Activated CD4-positive, alpha-beta T cell treated with anti-CD3 and anti-CD28 coated beads, Interleukin-2, Interleukin-6, amounts not matched to agents 100 ng/mL and 50 ng/mL, durations not matched to agents 16 hours and 8 hours (primary cell): ENCODE results near the gene APEH.

Experiments
- DNase-seq: peaks from one replicate; pipeline ENCODE4 v3.0.0-alpha.2; 2020

Gene APEH

DNA sequence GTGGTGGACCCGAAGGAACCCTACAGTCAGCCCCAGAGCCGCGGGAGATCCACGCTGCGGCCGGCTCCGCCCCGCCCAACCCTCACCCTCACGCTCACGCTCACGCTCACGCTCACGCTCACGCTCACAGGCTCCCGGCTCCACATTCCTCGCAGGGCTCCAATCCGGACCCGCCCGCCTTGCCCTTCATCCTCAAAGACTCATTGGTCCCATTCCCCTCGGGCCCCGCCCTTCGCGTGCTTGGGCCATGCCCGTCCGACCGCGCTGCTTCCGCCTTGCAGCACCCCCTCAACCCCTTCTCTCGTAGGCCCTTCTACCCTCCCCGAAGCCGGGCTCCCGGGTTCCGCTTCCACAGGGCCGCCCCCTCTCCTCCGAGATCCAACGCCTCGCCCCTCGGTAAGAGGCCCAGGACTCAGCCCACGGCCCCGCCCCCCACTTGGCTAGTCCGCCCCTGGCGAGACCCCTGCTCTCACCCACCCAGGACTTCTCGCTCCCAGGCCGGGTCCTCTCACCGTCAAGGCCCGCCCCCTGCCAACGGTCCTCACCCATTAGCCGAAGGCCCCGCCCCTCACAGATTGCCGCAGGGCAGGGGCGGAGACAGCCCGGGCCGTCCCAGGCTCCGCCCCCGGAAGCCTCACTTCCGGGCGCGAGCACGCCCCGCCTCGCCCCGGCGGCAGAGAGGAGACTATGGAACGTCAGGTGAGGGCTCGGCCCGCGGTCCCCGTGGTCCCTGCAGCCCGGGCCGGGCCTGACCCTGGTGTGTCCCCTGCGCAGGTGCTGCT, at the start of gene APEH:
APEH (plus strand) TSS at position 637 of the 782 bp plus-strand sequence; CDS start at position 688, 51 bp downstream.
- DNase-seq = peak; percentile 100

DNA sequence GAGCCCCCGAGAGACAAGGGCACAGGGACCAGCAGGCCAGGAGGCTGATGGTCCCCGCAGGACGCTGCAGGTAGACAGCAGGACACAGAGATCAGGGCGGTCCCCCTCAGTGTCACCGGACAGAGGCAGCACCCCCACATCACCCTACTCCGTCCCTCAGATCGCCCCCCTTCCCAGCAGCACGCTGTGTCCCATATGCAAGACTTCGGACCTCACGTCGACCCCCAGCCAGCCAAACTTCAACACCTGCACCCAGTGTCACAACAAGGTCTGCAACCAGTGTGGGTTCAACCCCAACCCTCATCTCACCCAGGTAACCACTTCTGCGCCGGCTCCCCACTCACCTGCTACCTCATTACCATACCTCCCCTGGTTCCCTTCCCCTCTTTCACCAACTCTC, 49.1 kb upstream of the APEH start:
- DNase-seq = no peak

DNA sequence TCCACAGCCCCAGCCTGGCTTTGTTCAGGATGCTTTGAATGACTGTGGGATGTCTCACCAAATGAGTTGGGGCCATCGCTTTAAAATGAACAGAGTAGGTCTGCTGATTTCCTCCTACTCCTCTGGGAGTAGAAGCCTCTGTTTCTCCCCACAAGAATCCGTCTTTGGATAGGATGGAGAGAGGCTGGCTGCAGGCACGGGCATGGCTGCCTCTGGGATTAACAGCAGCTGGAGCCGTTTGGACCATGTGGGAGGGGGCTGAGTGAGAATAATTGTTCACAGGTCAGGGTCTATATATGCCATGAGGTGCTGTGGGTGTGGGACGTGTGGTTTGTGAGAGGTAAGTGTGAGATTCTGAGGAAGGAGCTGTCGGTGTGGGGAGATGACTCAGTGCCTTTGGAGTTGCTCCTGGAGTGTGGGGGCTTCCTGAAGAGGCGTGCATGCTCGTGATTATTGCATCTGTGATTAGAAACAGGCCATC, 48.0 kb upstream of the APEH start:
- DNase-seq = peak; percentile 18

DNA sequence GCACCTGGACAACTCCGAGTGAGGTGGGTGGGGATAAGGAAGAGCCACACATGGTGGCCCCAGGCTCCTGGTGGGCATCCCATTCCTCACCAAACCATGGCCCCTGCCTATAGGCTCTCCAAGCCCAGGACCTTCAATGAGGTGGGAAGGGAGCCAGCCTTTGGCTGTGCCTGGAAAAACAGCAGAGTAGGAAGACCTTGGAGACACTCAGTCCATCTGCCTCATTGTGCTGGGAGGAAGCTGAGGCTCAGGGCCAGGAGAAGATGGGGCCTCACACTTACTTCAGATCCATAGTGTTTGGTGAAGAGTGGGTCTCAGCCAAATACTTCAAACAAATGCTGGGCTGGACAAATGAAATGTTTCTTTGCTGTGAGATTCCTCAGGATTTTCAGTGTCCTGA, 47.4 kb upstream of the APEH start:
- no peak for DNase-seq

DNA sequence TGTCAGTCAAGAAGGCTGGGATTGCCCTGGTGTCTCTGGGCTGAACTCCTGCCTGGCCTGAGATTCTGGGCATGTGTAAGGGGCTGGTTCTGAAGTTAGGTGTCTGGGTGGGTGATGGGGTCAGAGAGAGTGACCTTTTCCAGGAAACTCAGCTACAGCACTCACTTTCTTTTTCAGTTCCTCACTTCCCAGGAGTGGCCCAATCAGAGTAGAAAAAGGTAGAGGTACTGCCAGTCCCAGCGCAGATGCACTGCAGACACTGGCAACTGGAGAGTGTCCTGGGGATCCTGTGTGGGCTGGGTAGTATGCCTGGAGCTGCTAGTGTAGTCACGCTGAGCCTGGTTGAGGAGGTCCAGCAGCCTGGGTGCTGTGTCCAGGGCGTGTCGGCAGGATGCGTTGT, 46.5 kb upstream of the APEH start:
- no peak for DNase-seq

DNA sequence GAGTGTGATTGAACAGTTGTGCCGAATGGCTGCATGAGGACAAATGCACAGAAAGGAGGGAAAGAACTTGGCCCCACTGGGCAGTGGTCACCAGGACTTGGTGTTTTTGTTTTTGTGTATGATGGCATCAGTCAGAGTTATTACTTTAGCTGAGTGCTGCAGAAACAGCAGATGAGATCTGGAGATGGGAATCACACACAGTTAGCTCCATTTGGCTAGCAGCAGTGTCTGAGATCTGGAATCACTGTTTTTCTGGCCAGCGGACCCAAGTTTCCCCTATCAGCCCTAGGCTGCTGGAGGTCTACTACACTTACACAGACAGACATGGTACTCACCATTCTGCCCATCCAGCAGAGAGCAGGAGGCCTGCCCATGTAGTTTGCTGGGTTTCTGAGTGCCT, 45.9 kb upstream of the APEH start:
- DNase-seq = no peak

DNA sequence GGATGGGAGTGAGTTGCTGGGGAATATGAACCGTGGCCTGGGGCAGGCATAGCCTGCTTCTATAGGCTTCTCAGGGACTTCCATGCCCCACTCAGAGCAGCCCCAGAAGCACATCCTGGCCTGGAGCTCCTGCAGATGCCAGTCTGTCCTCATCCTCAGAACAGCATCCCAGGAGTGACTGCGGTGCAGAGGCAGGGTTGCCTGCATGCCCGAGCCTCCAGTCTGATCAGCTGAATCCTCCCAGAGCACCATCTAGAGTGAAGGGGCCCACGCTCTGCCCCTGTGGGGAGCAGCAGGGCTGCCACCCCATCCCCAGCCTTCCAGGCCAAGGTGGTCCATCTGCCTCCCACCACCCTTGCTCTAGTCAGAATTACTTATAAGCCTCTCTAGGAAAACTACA, 44.7 kb upstream of the APEH start:
- no peak for DNase-seq

DNA sequence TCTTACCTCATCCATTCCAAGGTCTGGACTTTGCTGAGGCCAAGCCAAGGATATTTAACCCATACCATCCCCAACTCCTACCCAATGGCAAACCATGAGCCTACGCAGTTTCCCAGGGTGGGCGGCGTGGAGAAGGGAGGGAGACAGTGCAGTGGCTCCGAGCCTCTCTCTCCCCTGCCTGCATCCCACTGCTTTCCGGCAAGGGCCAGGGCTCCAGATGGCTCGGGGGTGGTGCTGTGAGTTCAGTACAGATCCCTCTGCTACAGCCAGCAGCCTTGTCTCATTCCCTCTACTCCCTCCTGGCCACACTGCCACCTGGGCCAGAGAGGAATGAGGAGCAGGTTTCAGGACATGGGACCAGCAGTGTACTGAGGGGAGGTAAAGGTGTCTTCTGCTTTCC, 44.3 kb upstream of the APEH start:
- no peak for DNase-seq

DNA sequence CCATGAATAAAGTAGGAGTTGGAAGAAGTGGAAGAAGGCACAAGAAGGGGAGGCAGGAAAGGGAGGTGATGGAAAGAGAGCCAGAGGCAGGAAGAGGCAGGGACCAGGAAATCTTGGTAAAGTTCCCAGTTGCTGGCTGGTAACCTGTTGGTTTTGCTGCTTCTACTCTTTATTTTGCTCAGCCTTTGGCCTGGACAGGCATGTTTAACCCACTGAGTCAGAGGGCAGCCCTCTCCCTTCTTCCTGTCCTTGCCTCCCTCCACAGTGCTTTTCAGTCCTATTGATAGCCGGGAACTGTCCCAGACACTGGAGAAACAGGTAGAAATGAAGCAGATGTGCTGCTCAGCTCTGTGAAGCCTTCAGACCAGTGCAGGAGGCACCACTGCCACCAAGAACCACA, 43.4 kb upstream of the APEH start:
- DNase-seq = no peak

DNA sequence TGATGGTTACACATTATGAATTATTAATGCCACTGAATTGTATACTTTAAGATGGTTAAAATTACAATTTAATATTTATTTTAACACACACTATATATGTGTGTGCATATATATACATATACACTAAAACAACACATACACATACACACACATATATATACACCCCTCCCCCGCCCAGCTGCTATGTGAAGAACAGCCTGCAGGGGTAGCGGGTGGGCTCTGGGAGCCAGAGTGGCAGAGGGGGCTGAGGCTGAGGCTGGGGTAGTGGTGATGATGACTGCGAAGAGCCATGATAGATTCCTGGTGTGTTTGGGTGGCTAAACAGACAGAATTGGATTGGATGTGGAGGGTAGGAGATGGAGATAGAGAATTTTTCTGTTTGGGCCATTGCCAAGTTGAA, 39.4 kb upstream of the APEH start:
- no peak for DNase-seq

DNA sequence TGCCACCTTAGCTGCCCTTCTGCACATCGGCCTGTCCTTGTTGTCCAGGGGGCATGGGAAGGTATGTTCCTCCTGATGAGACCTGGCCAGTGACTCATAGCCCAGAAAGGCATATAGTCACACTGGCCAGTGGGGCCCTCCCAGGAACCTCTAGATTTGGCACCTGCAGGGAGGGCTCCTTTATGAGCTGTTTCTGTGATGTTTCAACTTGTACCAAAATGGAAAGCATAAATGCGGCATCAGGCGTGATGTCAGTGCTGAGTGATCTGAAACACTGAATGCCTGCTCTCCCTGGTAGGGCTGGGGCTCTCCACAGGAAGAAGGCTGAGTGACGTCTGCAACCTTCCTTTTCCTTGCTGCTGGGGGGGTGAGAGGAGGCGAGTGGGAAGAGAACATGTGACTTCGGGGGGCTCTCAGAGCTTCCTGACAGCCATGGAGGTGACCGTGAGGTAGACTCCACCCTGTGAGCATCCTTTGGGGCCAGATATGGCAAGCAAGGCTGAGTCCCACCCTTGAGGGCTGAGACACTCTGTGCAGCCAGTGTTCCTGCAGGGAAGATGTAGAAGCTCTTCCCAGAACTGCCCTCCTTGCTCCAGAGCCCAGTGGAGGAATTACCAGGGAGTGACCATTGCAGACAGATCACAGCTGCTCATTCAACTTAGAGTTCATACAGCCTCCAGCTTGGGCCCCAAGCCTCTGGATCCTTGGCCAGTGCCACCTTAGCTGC, 37.1 kb upstream of the APEH start:
- DNase-seq = peak; percentile 24

DNA sequence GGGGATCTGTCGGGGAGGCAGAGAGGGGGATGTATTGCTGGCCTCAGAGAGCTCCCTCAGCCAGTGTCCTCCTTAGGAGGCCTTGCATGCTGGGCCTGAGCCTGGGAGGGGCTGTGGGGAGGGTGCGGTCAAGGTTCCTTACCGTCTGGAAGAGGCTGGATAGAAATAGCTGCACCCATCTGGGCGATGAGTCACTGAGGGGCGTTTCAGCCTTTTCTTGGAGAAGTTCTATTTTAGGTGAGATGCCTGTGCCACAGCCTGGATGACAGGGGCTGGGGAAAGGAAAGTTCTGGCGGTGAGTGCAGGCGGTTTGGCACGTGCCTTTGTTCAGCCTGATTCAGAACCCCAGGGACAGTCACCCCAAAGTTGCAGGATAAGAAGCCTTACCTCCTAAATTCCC, 35.7 kb upstream of the APEH start:
- DNase-seq = no peak

DNA sequence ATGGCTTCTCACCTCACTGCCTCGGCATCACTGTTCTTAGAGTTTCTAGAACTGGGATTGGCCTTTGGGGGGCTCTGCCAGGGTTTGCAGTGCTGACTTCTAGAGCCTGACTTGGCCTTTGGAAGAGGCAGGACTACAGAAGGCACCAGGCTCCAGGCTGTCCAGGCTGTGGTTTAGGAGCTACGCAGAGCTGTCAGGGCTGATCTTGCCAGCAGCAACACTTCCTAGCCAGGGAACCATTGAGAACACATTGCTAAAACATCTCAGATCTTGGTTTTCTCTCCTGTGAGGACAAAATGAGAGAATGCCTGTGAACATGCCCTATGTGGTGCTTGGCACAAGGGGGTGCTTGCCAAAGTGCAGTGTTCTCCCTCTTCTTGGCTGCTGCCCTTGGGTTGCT, 34.6 kb upstream of the APEH start:
- no peak for DNase-seq

DNA sequence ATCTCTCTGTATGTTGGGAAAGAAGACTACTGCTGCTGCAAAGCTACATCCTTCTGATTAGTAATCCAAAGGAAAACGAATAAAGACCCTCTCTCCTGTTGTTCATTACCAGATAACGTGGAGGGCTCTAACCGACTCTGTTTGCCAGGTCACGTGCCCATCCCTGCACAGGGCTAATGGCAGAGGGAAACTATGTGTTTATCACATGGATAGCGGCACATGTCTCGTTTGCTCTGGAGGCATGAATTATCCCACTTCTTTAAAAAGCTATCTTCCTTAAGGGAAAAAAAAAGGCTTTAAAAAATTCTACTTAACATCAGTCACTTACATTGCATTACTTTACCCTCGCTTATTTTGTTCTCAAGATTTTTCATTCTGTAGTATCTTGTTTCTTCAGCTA, 32.9 kb upstream of the APEH start:
- DNase-seq = no peak

DNA sequence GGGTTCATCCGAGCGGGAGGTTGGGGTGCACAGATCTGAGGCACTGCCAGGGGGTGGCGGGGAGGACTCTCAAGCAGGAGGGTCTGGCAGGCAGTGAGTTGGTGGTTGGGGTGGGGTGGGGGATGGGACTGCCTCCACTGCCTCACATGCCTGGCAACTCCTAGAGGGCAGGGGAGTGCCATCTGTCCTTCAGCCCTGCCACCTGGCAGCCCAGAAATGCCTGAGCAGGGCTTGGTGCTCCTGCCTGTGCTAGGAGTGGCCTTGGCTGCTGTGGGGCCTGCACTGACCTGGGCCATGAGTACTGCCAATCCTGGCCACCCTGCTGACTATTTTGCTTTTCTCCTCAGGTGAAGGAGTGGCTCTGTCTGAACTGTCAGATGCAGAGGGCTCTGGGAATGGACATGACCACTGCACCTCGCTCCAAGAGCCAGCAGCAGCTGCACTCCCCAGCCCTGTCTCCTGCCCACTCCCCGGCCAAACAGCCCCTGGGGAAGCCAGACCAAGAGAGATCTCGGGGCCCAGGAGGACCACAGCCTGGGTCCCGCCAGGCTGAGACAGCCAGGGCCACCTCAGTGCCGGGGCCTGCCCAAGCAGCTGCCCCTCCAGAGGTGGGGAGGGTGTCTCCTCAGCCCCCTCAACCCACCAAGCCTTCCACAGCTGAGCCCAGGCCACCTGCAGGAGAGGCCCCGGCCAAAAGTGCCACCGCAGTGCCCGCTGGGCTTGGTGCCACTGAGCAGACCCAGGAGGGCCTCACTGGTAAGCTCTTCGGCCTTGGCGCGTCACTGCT, 32.0 kb upstream of the APEH start:
- no peak for DNase-seq

DNA sequence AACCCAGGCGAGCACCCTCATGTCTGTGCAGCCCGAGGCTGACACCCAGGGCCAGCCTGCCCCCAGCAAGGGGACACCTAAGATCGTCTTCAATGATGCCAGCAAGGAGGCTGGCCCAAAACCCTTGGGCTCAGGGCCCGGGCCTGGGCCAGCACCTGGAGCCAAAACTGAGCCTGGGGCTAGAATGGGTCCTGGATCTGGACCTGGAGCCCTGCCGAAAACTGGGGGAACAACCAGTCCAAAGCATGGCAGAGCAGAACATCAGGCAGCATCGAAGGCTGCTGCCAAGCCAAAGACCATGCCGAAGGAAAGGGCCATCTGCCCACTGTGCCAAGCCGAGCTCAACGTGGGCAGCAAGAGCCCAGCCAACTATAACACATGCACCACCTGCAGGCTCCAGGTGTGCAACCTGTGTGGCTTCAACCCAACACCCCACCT, 31.4 kb upstream of the APEH start:
- DNase-seq = no peak

DNA sequence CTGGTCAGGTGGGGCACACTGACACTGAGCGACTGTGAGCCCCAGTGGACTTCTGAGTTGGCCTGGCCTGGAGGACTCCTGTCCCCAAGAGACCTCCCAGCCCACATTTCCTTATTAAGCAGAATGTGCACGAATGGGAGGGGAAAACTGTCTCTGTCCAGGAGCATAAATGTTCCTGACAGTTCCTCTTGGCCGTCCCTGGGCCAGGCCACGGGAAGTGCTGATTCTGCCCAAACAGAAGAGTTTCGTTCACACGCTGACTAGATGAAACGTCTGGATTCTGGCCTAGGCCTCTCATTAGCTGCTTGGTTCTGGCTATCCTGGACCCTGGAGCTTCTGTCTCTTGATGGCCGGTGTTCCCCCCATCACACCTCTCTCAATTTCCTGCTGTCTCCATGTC, 29.5 kb upstream of the APEH start:
- no peak for DNase-seq

DNA sequence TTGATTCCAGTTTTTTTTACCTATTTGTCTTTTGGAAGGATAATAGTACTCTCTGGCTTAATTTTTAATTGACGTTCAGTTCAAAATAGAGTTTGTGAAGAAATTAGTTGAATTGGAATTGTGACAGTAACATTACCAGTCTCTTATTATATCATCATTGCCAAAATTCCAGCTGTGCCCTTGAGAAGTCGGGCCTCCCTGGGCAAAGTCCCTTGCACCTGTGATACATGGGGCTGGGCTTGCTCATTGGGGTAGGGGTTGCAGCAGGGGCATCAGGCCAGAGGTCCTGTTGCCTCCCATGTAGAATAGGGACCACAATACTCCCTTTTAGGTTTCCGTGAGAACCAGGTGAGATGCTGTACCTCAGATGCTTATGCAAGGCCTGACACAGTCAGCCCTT, 27.9 kb upstream of the APEH start:
- DNase-seq = no peak

DNA sequence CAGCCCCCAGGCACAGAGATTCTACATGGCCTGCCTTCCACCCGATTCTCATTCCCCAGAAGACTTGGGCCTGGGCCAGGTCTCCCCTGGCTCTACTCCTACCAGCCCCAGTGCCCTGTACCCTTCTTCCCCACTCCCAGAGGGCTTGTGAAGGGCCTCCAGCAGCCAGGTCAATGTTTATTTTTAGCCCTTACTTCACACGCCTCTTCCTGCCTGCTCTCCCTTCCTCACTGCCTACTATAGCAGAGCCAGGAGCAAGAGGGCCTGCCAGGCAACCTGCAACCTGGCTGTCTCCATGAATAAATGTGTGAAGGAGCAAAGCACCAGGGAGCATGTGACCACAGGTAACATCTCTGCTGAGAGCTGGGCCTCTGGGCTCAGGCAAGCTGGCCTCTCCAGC, 26.4 kb upstream of the APEH start:
- no peak for DNase-seq

DNA sequence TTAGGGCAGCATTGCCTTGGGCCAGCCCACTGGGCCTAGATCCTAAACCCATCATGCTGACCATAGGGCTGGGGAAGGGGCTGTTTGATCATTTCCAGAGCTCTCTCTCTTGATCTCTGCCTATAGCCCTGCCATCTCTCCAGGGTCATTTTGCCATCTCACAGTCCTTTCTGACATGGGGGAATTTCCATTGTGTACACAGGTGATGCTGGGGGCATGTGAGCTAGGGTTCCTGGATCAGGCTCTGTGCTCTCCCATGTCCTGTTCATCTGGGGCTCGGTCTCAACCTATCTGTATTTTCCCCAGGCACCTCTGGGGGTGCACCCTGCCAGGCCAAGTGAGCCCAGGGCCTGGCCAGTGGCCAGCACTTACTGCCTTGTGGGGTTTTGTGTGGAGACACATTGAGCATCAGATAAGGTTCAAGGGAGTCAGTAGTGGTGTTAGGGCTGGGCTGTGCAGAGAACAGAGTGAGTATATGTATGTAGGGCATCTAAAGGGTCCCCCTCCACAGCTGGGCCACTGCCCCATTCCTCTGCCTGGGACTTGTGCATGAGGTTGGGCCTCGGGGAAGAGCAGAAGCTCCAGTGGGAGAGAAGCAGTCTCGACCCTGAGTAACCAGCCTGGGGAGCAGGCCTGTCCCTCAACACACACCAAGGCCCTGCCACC, 25.7 kb upstream of the APEH start:
- no peak for DNase-seq

DNA sequence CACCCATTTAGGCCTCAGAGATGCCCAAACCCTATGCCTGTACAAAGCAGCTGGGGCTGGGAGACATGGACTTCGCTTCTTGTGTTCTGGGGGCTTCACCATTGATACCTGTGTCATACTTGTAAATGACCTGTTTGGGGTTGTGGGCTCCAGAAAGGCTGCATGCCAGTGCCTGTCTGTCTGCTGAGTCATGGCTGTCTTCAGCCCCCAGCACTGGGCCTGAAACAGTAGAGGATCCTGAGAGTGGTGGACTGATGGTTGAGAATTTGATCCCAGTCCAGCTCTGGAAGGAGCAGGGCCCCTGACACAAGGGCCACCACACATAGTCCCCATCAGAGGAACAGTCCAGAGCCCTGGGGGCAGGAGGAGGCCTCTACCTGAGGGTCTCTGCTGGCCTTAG, 24.6 kb upstream of the APEH start:
- no peak for DNase-seq

DNA sequence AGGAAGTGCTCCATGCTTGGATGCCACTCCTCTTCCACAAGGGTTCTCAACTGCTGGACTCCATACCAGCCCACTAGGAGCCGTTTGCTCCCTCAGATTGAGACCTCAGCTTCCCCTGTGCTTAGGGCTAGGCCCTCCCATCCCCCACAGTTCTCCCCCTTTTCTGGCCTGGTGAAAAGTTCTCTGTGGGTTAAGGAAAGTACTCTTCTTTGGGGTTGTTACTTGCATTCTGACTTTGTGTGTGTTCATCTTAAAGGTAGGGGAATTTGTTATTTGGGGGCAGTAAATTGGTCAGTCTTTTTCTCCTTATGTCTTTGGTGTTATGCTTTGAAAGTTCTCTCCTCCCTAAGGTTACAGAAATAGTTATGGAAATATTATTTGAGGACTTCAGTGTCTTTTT, 24.0 kb upstream of the APEH start:
- no peak for DNase-seq

DNA sequence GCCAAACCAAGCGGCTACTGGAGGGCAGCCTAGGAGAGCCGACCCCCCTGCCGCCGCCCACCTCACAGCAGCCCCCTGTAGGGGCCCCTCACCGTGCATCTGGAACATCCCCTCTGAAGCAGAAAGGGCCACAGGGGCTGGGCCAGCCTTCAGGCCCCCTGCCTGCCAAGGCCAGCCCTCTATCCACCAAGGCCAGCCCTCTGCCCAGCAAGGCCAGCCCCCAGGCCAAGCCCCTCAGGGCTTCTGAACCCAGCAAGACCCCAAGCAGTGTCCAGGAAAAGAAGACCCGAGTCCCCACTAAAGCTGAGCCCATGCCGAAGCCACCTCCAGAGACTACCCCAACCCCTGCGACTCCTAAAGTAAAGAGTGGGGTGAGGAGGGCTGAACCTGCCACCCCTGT, 23.5 kb upstream of the APEH start:
- DNase-seq = no peak
